ENCODE data around the gene NPHP3. TPM values are rescaled to one million over a fixed set of nuclear protein-coding genes. Genes with fewer than 3 reads are reported as not detected.
"Not testable (repeated sequence)": the region's sequence is repeated elsewhere in the genome, so short reads cannot be mapped to it uniquely, and the experiment has no call there.

NPHP3 gene
- total RNA-seq, 2 experiments from 2014 or later = 13.2 to 18.5 TPM

GRCh38 chr3:132652640-132653270, 69.5 kb downstream of the NPHP3 start:
- no peaks in the 10 kb centered on the region for H3K27me3 Mint-ChIP-seq
- no peak overlapping the region for H3K27ac Mint-ChIP-seq
- no peak overlapping the region for H3K4me3 Mint-ChIP-seq
- CTCF ChIA-PET = interaction anchor here (1.3 to 2.4 kb wide), 2 partner anchors 10 to 117 kb away, joined by 4 to 9 read pairs; no protein-coding TSS in a partner anchor
- DNase-seq (no peak), ATAC-seq (no peak)
- peaks cover 10% of the 10 kb centered on the region for H3K4me1 Mint-ChIP-seq
- H3K9me3 Mint-ChIP-seq (ENCODE audit: low read depth) = no peaks in the 10 kb centered on the region
- H3K36me3 Mint-ChIP-seq = no peaks in the 10 kb centered on the region

GRCh38 chr3:132650153-132650552, 72.1 kb downstream of the NPHP3 start:
- Mint-ChIP-seq H3K27ac (no peak overlapping the region), H3K4me3 (no peak overlapping the region), H3K9me3 (ENCODE audit: low read depth) (no peaks in the 10 kb centered on the region), H3K36me3 (no peaks in the 10 kb centered on the region), H3K27me3 (no peaks in the 10 kb centered on the region), H3K4me1 (peaks cover 2% of the 10 kb centered on the region)
- DNase-seq = no peak
- no peak for ATAC-seq
- CTCF ChIA-PET = no interaction called here

- Mint-ChIP-seq H3K4me3 (no peak overlapping the region), H3K27me3 (no peaks in the 10 kb centered on the region), H3K27ac (no peak overlapping the region), H3K4me1 (peaks cover 11% of the 10 kb centered on the region), H3K9me3 (ENCODE audit: low read depth) (no peaks in the 10 kb centered on the region), H3K36me3 (no peaks in the 10 kb centered on the region)
- no peak for ATAC-seq
- CTCF ChIA-PET = interaction anchor here (1.0 to 1.8 kb wide), 2 partner anchors 103 to 109 kb away, joined by 3 to 7 read pairs; no protein-coding TSS in a partner anchor
- no peak for DNase-seq
These were observed 77.2 kb downstream of the NPHP3 start for GRCh38 chr3:132645058-132645457.

- Mint-ChIP-seq H3K9me3 (ENCODE audit: low read depth) (no peaks in the 10 kb centered on the region), H3K27ac (no peak overlapping the region), H3K4me3 (no peak overlapping the region), H3K27me3 (no peaks in the 10 kb centered on the region), H3K4me1 (peaks cover 11% of the 10 kb centered on the region), H3K36me3 (no peaks in the 10 kb centered on the region)
- DNase-seq (no peak), ATAC-seq (no peak)
- CTCF ChIA-PET = interaction anchor here (0.8 to 4.1 kb wide), 8 partner anchors 10 to 292 kb away, joined by 3 to 81 read pairs (median 7); partner anchors contain the start of genes ACAD11 and UBA5
These were observed 78.8 kb downstream of the NPHP3 start for GRCh38 chr3:132643366-132643765.

GRCh38 chr3:132642539-132642847, 79.7 kb downstream of the NPHP3 start:
- no peak for DNase-seq
- Mint-ChIP-seq H3K4me1 (peaks cover 11% of the 10 kb centered on the region), H3K9me3 (ENCODE audit: low read depth) (no peaks in the 10 kb centered on the region), H3K27ac (no peak overlapping the region), H3K27me3 (no peaks in the 10 kb centered on the region), H3K36me3 (no peaks in the 10 kb centered on the region), H3K4me3 (no peak overlapping the region)
- ATAC-seq = no peak
- CTCF ChIA-PET = interaction anchor here (0.8 to 4.1 kb wide), 12 partner anchors 10 to 295 kb away, joined by 3 to 81 read pairs (median 5); partner anchors contain the start of genes ACAD11 and UBA5

- no peaks in the 10 kb centered on the region for H3K27me3 Mint-ChIP-seq
- no peaks in the 10 kb centered on the region for H3K9me3 Mint-ChIP-seq (ENCODE audit: low read depth)
- H3K4me3 Mint-ChIP-seq = no peak overlapping the region
- H3K27ac Mint-ChIP-seq = no peak overlapping the region
- DNase-seq = no peak
- CTCF ChIA-PET = interaction anchor here (0.8 to 4.1 kb wide), 14 partner anchors 10 to 360 kb away, joined by 3 to 81 read pairs (median 5); partner anchors contain the start of genes ACAD11 and UBA5
- H3K4me1 Mint-ChIP-seq = peaks cover 12% of the 10 kb centered on the region
- peaks cover 2% of the 10 kb centered on the region for H3K36me3 Mint-ChIP-seq
- peak; percentile 69 for ATAC-seq
These were observed 80.2 kb downstream of the NPHP3 start for GRCh38 chr3:132641837-132642538.

- not testable (repeated sequence) for H3K9me3 Mint-ChIP-seq (ENCODE audit: low read depth); H3K4me3 Mint-ChIP-seq; H3K27ac Mint-ChIP-seq; ATAC-seq; H3K36me3 Mint-ChIP-seq; DNase-seq; H3K27me3 Mint-ChIP-seq
- CTCF ChIA-PET = interaction anchor here (0.8 to 4.1 kb wide), 12 partner anchors 9 to 359 kb away, joined by 3 to 81 read pairs (median 5); partner anchors contain the start of genes ACAD11 and UBA5
- peaks cover 12% of the 10 kb centered on the region for H3K4me1 Mint-ChIP-seq
These were observed 80.8 kb downstream of the NPHP3 start for GRCh38 chr3:132641427-132641826.

GRCh38 chr3:132638706-132639105, 83.5 kb downstream of the NPHP3 start:
- ATAC-seq (no peak), DNase-seq (no peak)
- Mint-ChIP-seq H3K9me3 (ENCODE audit: low read depth) (no peaks in the 10 kb centered on the region), H3K27ac (no peak overlapping the region), H3K27me3 (no peaks in the 10 kb centered on the region), H3K4me3 (no peak overlapping the region), H3K36me3 (peaks cover 7% of the 10 kb centered on the region), H3K4me1 (peaks cover 9% of the 10 kb centered on the region)
- CTCF ChIA-PET = interaction anchor here (2.4 kb wide), 1 partner anchor 103 kb away, joined by 13 read pairs; no protein-coding TSS in a partner anchor

- no peak for ATAC-seq
- H3K9me3 Mint-ChIP-seq (ENCODE audit: low read depth) = no peaks in the 10 kb centered on the region
- peaks cover 10% of the 10 kb centered on the region for H3K36me3 Mint-ChIP-seq
- H3K27me3 Mint-ChIP-seq = no peaks in the 10 kb centered on the region
- H3K27ac Mint-ChIP-seq = no peak overlapping the region
- CTCF ChIA-PET = interaction anchor here (2.4 kb wide), 1 partner anchor 102 kb away, joined by 13 read pairs; no protein-coding TSS in a partner anchor
- no peak overlapping the region for H3K4me3 Mint-ChIP-seq
- peaks cover 1% of the 10 kb centered on the region for H3K4me1 Mint-ChIP-seq
- DNase-seq = no peak
These were observed 84.6 kb downstream of the NPHP3 start for GRCh38 chr3:132637590-132637989.

GRCh38 chr3:132635052-132635451, 87.2 kb downstream of the NPHP3 start:
- no peaks in the 10 kb centered on the region for H3K9me3 Mint-ChIP-seq (ENCODE audit: low read depth)
- no peaks in the 10 kb centered on the region for H3K27me3 Mint-ChIP-seq
- no peak overlapping the region for H3K4me3 Mint-ChIP-seq
- CTCF ChIA-PET = interaction anchor here (2.3 kb wide), 1 partner anchor 99 kb away, joined by 11 read pairs; no protein-coding TSS in a partner anchor
- ATAC-seq (no peak), DNase-seq (no peak)
- peaks cover 1% of the 10 kb centered on the region for H3K4me1 Mint-ChIP-seq
- peaks cover 11% of the 10 kb centered on the region for H3K36me3 Mint-ChIP-seq
- no peak overlapping the region for H3K27ac Mint-ChIP-seq

Other genes starting within 250 kb of the NPHP3 start
- not detected for gene ACKR4, start 125.1 kb downstream of the NPHP3 start, total RNA-seq
- 10 to 100 TPM; 12.3 to 19.6 TPM for gene ACAD11, start 62.6 kb downstream of the NPHP3 start, total RNA-seq
- gene UBA5, start 62.1 kb downstream of the NPHP3 start, total RNA-seq = 10 to 100 TPM; 33.5 to 48.6 TPM

Measured in activated CD8-positive, alpha-beta memory T cell treated with anti-CD3 and anti-CD28 coated beads, Interleukin-2, amount 10 ng/mL, durations not matched to agents 7 days and 5 days (primary cell).